AG04449 (cell line): ENCODE data around the gene HIRA.
"Not testable (repeated sequence)": the region's sequence is repeated elsewhere in the genome, so short reads cannot be mapped to it uniquely, and the experiment has no call there.

ENCODE experiments used
- CTCF ChIA-PET: fragments of 350-600 bp; formaldehyde crosslinking; extraction: SDS; loops from one replicate; lab custom pipeline; 2021; ENCODE audit warnings: antibody characterized with exemption; lab: Yijun Ruan, JAX
- POLR2A ChIA-PET: fragments of 400-600, 350-600 bp; formaldehyde crosslinking; extraction: SDS; loops from one replicate; lab custom pipeline; 2020; ENCODE audit warnings: antibody characterized with exemption, inconsistent platforms; lab: Yijun Ruan, JAX
- DNase-seq: peaks from one replicate; pipeline ENCODE4 v3.0.0-alpha.2; 2010; ENCODE audit warnings: low read depth, low spot score
- H3K4me3 ChIP-seq: 2 replicates; pipeline ENCODE4 v1.5.1; 2011; ENCODE audit warnings: low read depth, mild to moderate bottlenecking, control low read depth, low read length
- TF ChIP-seq, protein P1 (sequence below): IDR thresholded peaks from one replicate; pipeline ENCODE4 v1.5.1; 2011; ENCODE audit warnings: mild to moderate bottlenecking, moderate library complexity, low read length, control low read depth, inconsistent platforms; ENCODE audit not compliant: insufficient read depth; ENCODE audit errors: missing control alignments

The HIRA gene

DNA sequence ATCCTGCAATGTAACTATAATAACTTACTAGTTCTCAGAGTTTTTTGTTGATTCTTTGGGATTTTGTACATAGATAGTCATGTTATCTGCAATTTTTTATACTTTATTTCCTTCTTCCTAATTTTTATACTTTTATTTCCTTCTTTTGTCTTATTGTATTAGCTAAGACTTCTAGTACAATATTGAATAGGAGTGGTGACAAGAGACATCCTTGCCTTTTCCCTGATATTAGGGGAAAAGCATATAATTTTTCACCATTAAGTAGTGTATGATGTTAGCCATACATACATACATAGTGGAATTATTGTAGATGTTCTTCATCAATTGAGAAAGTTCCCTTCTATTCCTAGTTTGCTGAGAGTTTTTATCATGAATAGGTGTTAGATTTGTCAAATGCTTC is 112.3 kb downstream of the HIRA start:
- DNase-seq: no peak
- no peak overlapping the region for H3K4me3 ChIP-seq
- CTCF ChIA-PET: no interaction called here
- POLR2A ChIA-PET: no interaction called here
- TF ChIP-seq, protein P1, sequence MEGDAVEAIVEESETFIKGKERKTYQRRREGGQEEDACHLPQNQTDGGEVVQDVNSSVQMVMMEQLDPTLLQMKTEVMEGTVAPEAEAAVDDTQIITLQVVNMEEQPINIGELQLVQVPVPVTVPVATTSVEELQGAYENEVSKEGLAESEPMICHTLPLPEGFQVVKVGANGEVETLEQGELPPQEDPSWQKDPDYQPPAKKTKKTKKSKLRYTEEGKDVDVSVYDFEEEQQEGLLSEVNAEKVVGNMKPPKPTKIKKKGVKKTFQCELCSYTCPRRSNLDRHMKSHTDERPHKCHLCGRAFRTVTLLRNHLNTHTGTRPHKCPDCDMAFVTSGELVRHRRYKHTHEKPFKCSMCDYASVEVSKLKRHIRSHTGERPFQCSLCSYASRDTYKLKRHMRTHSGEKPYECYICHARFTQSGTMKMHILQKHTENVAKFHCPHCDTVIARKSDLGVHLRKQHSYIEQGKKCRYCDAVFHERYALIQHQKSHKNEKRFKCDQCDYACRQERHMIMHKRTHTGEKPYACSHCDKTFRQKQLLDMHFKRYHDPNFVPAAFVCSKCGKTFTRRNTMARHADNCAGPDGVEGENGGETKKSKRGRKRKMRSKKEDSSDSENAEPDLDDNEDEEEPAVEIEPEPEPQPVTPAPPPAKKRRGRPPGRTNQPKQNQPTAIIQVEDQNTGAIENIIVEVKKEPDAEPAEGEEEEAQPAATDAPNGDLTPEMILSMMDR: no peak

DNA sequence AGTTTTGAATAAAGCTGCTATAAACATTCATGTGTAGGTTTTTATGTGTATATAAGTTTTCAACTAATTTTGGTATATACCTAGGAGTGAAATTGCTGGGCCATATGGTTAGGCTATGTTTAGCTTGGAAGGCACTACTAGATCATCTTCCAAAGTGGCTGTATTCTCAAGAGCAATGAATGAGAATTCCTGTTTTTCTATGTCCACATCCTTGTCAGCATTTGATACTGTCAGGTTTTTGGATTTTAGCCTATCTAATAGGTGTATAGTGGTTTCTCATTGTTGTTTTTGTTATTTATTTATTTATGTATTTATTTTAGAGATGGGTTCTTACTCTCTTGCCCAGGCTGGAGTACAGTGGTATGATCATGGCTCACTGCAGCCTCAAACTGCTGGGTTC is 113.7 kb downstream of the HIRA start:
- DNase-seq: no peak
- H3K4me3 ChIP-seq: no peak overlapping the region
- TF ChIP-seq, protein P1: no peak
- ChIA-PET POLR2A (no interaction called here), CTCF (interaction anchor here (1.0 kb wide), 1 partner anchor 19 kb away, joined by 3 read pairs; no protein-coding TSS in a partner anchor)

DNA sequence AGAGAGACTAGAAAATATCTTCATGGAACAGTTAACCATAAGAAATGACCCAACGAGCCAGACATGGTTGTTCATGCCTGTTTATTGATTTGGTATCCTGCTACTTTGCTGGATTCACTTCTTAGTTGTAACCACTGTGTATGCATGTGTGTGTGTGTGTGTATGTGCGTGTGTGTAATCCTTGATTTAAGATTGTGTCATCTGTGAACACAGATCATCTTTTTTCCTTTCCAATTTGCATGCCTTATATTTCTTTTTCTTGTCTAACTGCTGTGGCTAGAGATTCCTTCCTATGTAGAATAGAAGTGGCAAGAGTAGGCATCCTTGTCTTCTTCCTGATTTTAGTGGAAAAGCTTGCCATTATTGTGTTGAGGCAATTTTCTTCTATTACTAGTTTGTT is 123.7 kb downstream of the HIRA start:
- no peak overlapping the region for H3K4me3 ChIP-seq
- ChIA-PET CTCF (no interaction called here), POLR2A (no interaction called here)
- TF ChIP-seq, protein P1: no peak
- no peak for DNase-seq

DNA sequence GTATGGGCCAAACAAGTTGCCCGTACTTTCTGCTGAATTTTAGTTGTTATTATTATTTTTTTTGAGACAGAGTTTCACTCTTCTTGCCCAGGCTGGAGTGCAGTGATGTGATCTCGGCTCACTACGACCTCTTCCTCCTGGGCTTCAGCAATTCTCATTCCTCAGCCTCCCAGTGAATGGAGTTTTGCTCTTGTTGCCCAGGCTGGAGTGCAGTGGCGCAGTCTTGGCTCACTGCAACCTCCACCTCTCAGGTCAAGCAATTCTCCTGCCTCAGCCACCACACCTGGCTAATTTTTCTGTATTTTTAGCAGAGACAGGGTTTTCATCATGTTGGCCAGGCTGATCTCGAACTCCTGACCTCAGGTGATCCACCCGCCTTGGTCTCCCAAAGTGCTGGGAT is 125.0 kb downstream of the HIRA start:
- H3K4me3 ChIP-seq, DNase-seq, CTCF ChIA-PET, POLR2A ChIA-PET: not testable (repeated sequence)

DNA sequence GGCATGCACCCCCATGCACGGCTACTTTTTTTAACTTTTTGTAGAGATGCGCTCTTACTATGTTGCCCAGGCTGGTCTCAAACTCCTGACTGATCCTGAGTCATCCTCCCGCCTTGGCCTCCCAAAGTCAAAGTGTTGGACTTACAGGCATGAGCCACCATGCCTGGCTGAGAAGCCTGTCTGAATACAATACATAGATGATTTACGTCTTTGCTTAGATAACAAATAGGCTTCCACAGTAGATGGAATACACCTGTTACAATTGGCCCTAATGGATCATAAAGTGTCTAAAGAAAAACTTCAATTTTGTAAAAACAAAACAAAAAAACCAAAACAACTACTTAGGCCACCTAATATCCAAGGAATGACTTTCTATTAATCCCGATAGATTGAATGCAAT is 127.0 kb downstream of the HIRA start:
- H3K4me3 ChIP-seq: no peak overlapping the region
- ChIA-PET CTCF (no interaction called here), POLR2A (interaction anchor here (0.7 kb wide), 1 partner anchor 362 kb away, joined by 4 read pairs; no protein-coding TSS in a partner anchor)
- TF ChIP-seq, protein P1: no peak
- no peak for DNase-seq

DNA sequence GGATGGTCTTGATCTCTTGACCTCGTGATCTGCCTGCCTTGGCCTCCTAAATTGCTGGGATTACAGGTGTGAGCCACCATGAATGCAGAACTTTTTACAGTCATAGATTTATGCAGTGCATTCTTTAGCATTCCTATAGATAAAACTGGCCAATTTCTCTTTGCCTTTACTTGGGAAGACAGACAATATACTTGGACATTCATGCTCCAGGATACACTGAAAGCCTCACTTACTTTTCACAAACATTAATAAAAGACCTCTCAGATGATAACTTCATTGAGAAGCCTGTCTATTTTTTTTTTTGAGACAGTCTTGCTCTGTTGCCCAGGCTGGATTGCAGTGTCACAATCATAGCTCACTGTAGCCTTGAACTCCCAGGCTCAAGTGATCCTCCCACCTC is 127.7 kb downstream of the HIRA start:
- CTCF ChIA-PET: no interaction called here
- POLR2A ChIA-PET: no interaction called here
- no peak for DNase-seq
- no peak overlapping the region for H3K4me3 ChIP-seq
- TF ChIP-seq, protein P1: no peak

DNA sequence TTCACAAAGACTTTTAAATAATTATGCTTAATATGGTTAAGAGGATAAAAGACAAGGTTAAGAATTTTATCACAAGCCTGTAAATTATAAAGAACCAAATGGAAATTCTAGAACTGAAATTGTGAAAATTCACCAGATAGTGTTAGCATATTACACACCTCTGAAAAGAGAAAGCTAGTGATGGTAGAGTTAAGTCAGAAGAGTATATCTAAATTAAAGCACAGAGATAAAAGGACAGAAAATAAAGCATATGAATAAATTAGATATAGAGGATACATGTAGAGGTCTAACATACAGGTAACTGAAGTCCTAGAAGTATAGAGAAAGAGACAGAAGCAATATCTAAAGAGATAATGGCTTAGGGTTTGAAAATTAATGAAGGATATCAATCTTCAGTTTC is 135.8 kb downstream of the HIRA start:
- POLR2A ChIA-PET: interaction anchor here (1.1 kb wide), 1 partner anchor 334 kb away, joined by 3 read pairs; no protein-coding TSS in a partner anchor

More for the DNA sequence above, 135.8 kb downstream of the HIRA start:
- no peak overlapping the region for H3K4me3 ChIP-seq
- DNase-seq: no peak
- CTCF ChIA-PET: interaction anchor here (1.7 to 1.8 kb wide), 2 partner anchors 334 to 336 kb away, joined by 4 to 14 read pairs; no protein-coding TSS in a partner anchor
- TF ChIP-seq, protein P1: no peak
